Spleen (tissue), 11 donors: Measurements from ENCODE around the gene OSBPL1A. TPM values are rescaled to one million over a fixed set of nuclear protein-coding genes. Genes with fewer than 3 reads are reported as not detected.

Experiments
- DNase-seq: peaks from one replicate; pipeline ENCODE4 v3.0.0-alpha.2; 2020
- H3K27ac ChIP-seq, 8 donors: fragments of 200-600 bp; sonication (generic) in 7 of 8; 1 replicate in 4 of 8; 2 replicates in 4 of 8; pipeline versions ENCODE4 v1.5.0 to v1.8.0; 2016 to 2021; ENCODE audit warnings: inconsistent platforms in 4 of 8, mild to moderate bottlenecking in 4 of 8, moderate library complexity in 1 of 8
- H3K27me3 ChIP-seq, 7 donors: fragments of 200-600 bp; sonication (generic) in 6 of 7; replicated peaks in 1 of 7; 1 replicate in 4 of 7; 2 replicates in 3 of 7; pipeline versions ENCODE4 v1.5.0 to v1.8.0; 2016 to 2021; ENCODE audit warnings: inconsistent platforms in 3 of 7, mild to moderate bottlenecking in 1 of 7
- H3K36me3 ChIP-seq, 6 donors: fragments of 200-600 bp; sonication (generic) in 5 of 6; 1 replicate in 4 of 6; 2 replicates in 2 of 6; pipeline versions ENCODE4 v1.5.0 to v1.8.0; 2016 to 2021; ENCODE audit warnings: inconsistent platforms in 2 of 6
- H3K4me1 ChIP-seq, 6 donors: fragments of 200-600 bp; sonication (generic) in 5 of 6; 1 replicate in 3 of 6; 2 replicates in 3 of 6; pipeline versions ENCODE4 v1.5.0 to v1.8.0; 2016 to 2021; ENCODE audit warnings: inconsistent platforms in 3 of 6
- H3K4me3 ChIP-seq, 8 donors: fragments of 200-600 bp; sonication (generic) in 7 of 8; 1 replicate in 4 of 8; 2 replicates in 4 of 8; pipeline versions ENCODE4 v1.5.0 to v1.8.0; 2016 to 2021; ENCODE audit warnings: inconsistent platforms in 4 of 8, mild to moderate bottlenecking in 4 of 8, moderate library complexity in 2 of 8
- H3K9me3 ChIP-seq, 8 donors: fragments of 200-600 bp; sonication (generic) in 7 of 8; 1 replicate in 4 of 8; 2 replicates in 4 of 8; pipeline versions ENCODE4 v1.5.0 to v1.8.0; 2016 to 2021; ENCODE audit warnings: inconsistent platforms in 4 of 8
- POLR2A ChIP-seq, 3 donors: fragments of 450-650 bp; IDR thresholded peaks; one replicate each; pipeline ENCODE4 v1.5.1; 2017; ENCODE audit warnings: antibody characterized with exemption in 3 of 3, mild to moderate bottlenecking in 1 of 3
- POLR2AphosphoS5 ChIP-seq, 3 donors: sonication (generic); formaldehyde crosslinking; IDR thresholded peaks; one replicate each; pipeline ENCODE4 v1.5.1; 2017; ENCODE audit warnings: antibody characterized with exemption in 3 of 3
- WGBS, 5 donors: extraction: QIAGEN DNeasy Blood & Tissue Kit in 3 of 5; methylation state at CpG; one replicate each; pipeline versions ENCODE4 v1.1.5 to v1.1.7; 2013 to 2018; 5-methylcytosine and 5-hydroxymethylcytosine counted together
- intact Hi-C: fragments of 100-400 bp; cut with DNase I; formaldehyde crosslinking; loops from one replicate; pipeline ENCODE4 v1.15.0; 2023; ENCODE audit warnings: low total_unique reads
- polyA plus RNA-seq, 3 donors: library from polyadenylated mRNA; stranded (reverse); fragments of 200-250 nt; gene quantifications; one replicate each; pipeline ENCODE4 v1.2.1, GENCODE V29; 2013
- total RNA-seq, 7 donors: library from RNA; depleted of rRNA in 3 of 7; stranded (reverse); fragments of >200 nt in 3 of 7; fragmentation: NEBNext Ultra II Directional in 4 of 7; extraction: Animal tissue kit (Norgen Biotek cat#: 25700) in 4 of 7; gene quantifications; one replicate each; pipeline versions ENCODE4 v1.1.0 to v1.2.1, GENCODE V29; 2016 to 2021
- TF ChIP-seq, protein P1 (sequence below), 11 experiments: fragments of 200-600 bp in 7 of 11; fragments of 450-650 bp in 4 of 11; sonication (generic) in 4 of 11; IDR thresholded peaks in 8 of 11; conservative IDR thresholded peaks in 3 of 11; 1 replicate in 7 of 11; 2 replicates in 4 of 11; pipeline versions ENCODE4 v1.4.0 to v1.8.0; 2016 to 2021; ENCODE audit warnings: antibody characterized with exemption in 11 of 11, inconsistent platforms in 4 of 11, mild to moderate bottlenecking in 1 of 11
- donor health status: healthy with polysubstance abuse.
- donor health status: DM: no; HTN: no; CAD: no; lungs with moderate emphysema.
- donor health status: DM: no; HTN: no; CAD: no.
- donor health status: Bipolar disorder and iron deficiency.
- donor health status: healthy.
- donor health status: DM: no; HTN: no; CAD: no.
- donor health status: DM: yes; HTN: yes; CAD: no.

Gene OSBPL1A
- total and polyA plus RNA-seq, 10 donors: 3.8 to 29.6 (median 22.1) TPM

DNA sequence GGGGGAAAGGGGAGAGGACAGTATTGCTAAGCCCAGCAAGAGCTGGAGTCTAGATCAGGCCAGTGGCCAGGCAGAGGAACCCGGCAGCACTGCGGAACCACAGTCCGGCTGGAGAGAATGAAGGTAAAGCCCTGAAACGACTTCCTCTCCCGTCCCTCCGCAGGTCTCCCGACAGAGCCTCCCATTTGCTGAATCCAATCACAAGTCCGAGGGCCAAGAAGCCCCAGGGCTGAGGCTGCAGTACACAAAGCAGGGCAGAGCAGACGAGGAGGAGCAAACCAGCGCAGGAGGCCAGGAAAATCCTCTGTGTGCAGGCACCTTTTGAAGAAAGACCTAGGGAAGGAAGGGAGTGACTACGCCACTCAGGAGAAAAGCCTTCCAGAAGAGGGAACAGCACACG, 104.4 kb downstream of the OSBPL1A start:
- Histone ChIP-seq H3K4me1 (no peaks in the 10 kb centered on the region), H3K4me3 (no peak overlapping the region), H3K36me3 (peaks cover 0 to under 1% (median 0%) of the 10 kb centered on the region in 6 donors), H3K9me3 (no peaks in the 10 kb centered on the region), H3K27me3 (no peaks in the 10 kb centered on the region), H3K27ac (no peak overlapping the region)
- no peak for DNase-seq
- WGBS, 5 donors: 86 to 95% (median 91%) methylated on average over 12 of the region's 12 CpGs
- intact Hi-C loops: no loop called here
- TF ChIP-seq, protein P1, sequence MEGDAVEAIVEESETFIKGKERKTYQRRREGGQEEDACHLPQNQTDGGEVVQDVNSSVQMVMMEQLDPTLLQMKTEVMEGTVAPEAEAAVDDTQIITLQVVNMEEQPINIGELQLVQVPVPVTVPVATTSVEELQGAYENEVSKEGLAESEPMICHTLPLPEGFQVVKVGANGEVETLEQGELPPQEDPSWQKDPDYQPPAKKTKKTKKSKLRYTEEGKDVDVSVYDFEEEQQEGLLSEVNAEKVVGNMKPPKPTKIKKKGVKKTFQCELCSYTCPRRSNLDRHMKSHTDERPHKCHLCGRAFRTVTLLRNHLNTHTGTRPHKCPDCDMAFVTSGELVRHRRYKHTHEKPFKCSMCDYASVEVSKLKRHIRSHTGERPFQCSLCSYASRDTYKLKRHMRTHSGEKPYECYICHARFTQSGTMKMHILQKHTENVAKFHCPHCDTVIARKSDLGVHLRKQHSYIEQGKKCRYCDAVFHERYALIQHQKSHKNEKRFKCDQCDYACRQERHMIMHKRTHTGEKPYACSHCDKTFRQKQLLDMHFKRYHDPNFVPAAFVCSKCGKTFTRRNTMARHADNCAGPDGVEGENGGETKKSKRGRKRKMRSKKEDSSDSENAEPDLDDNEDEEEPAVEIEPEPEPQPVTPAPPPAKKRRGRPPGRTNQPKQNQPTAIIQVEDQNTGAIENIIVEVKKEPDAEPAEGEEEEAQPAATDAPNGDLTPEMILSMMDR (IDR thresholded peaks at IDR 0.05 in 8 of 11, conservative IDR thresholded peaks at IDR 0.05 in 3 of 11): no peak
- no peak for TF ChIP-seq POLR2A (IDR thresholded peaks at IDR 0.05)
- no peak for TF ChIP-seq POLR2AphosphoS5 (IDR thresholded peaks at IDR 0.05)

DNA sequence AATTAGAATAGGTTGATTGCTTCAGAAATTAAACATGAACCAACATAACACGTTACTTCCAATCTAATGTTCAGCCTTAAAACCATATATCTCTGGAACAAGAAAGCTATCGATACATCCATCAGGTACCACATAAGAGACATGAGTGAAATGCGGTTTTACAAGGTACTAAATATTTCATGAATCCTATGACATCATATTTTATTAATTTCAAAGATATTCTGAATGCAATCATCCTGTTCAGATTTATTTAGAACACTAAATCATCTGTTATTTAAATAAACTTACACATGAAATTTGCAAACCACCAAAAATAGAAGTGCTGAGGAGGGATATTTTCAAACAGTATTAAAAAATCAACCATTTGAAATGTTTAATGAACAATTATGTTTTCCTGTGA, 119.0 kb downstream of the OSBPL1A start:
- DNase-seq: no peak
- Histone ChIP-seq H3K9me3 (no peaks in the 10 kb centered on the region), H3K27me3 (no peaks in the 10 kb centered on the region), H3K4me1 (peaks cover 0 to 19% (median 14%) of the 10 kb centered on the region in 6 donors), H3K4me3 (no peak overlapping the region), H3K27ac (no peak overlapping the region), H3K36me3 (no peaks in the 10 kb centered on the region)
- 94 to 100% (median 96%) methylated on average over 3 of the region's 3 CpGs for WGBS, 5 donors
- TF ChIP-seq POLR2A (IDR thresholded peaks at IDR 0.05) (no peak), POLR2AphosphoS5 (IDR thresholded peaks at IDR 0.05) (no peak)
- TF ChIP-seq, protein P1 (IDR thresholded peaks at IDR 0.05 in 8 of 11, conservative IDR thresholded peaks at IDR 0.05 in 3 of 11): no peak
- intact Hi-C loops: no loop called here

DNA sequence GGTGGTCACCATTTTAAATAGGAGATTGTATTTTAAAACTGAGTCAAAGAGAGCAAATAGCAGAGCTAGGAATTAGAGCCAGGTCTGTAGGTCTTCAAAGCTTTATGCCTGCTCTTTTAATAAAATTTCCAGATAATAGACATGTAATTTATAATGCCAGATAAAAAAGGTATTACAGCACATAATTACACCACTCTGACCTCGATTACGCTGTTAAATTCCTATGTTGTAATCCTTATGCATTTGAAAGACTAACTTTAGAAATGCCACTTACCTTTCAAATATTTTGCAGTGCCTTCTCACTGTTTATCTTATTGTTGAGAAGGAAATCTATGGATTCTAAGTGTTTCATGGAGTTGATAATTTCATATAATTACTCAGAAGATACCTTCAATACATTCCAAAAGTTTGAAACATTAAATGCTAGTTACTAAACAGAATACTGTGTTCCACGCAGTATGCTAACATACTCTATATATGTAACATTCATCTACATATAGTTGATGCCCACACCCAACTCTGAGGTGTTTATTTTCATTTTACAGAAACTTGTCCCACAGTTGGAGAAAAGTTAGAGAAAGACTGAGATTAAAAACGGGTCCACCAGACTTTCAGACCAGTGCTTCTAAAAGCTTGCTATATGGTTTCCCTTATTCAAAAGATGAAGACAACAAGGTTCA, 120.0 kb downstream of the OSBPL1A start:
- intact Hi-C loops: no loop called here
- H3K9me3 ChIP-seq: no peaks in the 10 kb centered on the region
- H3K27ac ChIP-seq: no peak overlapping the region
- H3K27me3 ChIP-seq: peaks cover 0 to 5% (median 0%) of the 10 kb centered on the region in 7 donors
- no peak for DNase-seq
- WGBS, 5 donors: 69 to 92% (median 80%) methylated on average over 4 of the region's 4 CpGs
- no peak overlapping the region for H3K4me3 ChIP-seq
- H3K36me3 ChIP-seq: no peaks in the 10 kb centered on the region
- H3K4me1 ChIP-seq: peaks cover under 1 to 27% (median 19%) of the 10 kb centered on the region in 6 donors
- TF ChIP-seq POLR2AphosphoS5 (IDR thresholded peaks at IDR 0.05) (no peak), POLR2A (IDR thresholded peaks at IDR 0.05) (no peak)
- TF ChIP-seq, protein P1 (IDR thresholded peaks at IDR 0.05 in 8 of 11, conservative IDR thresholded peaks at IDR 0.05 in 3 of 11): no peak

DNA sequence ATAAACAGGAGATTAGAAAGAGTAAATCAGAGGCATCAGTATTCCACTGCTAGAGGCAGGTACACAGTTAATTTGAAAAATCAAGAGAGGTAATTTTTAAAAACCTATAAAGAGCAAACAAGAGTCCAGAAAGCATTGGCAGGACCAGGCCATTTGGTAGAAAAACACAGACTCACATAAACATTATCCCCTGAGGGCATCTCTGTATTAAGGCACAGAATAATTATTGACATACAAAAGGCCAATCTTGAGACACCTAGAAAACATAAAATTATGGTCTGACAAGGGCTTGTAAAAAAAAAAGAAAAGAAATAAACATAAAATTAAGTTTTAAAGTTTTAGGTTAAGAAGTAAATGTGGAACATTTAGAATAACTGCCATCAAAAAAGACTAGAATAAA, 120.6 kb downstream of the OSBPL1A start:
- TF ChIP-seq, protein P1 (IDR thresholded peaks at IDR 0.05 in 8 of 11, conservative IDR thresholded peaks at IDR 0.05 in 3 of 11): no peak
- TF ChIP-seq POLR2A (IDR thresholded peaks at IDR 0.05) (no peak), POLR2AphosphoS5 (IDR thresholded peaks at IDR 0.05) (no peak)
- intact Hi-C loops: no loop called here
- H3K9me3 ChIP-seq: no peaks in the 10 kb centered on the region
- peaks cover 0 to 12% (median 0%) of the 10 kb centered on the region in 7 donors for H3K27me3 ChIP-seq
- DNase-seq: no peak
- no peak overlapping the region for H3K27ac ChIP-seq
- H3K36me3 ChIP-seq: no peaks in the 10 kb centered on the region
- peaks cover 5 to 34% (median 24%) of the 10 kb centered on the region in 6 donors for H3K4me1 ChIP-seq
- H3K4me3 ChIP-seq: no peak overlapping the region
